Measurements from ENCODE around the gene PAMR1. TPM values are rescaled to one million over a fixed set of nuclear protein-coding genes. Genes with fewer than 3 reads are reported as not detected.

Gene PAMR1
- total RNA-seq, 2 donors from 2014 or later: not detected

DNA sequence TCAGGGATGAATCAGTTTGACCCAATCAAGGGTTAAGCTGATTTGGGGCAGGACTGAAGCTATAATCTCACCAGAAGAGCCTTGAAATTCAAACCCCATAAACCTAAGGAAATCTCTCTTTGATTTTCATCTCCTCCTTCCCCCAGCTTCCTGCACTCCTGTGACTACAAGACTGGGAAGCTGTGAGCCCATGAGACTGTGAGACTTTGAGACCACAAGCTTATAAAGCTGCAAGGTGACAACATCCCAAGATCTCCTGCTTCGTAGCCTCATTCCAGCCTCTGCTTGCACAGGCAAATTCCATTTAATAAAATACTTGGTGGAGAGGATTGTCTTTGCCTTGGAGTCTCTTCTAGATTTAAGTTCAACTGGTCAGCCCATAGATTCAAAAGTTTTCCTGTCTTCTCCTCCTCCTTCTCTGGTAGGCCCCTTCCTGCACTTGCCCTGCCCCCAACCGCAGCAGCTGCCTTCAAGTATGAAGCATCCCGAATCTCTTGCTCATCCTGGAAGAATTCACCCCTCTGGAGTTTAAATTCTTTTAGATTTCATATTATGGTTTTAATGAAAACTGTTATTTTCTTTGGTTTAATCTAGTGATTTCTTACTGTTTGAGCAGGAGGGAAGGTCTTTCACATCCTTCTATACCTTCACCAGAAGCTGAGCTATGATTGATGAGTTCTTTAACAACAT lies 42.1 kb downstream of the PAMR1 start:
- Mint-ChIP-seq H3K27me3 (peaks cover 35% of the 10 kb centered on the region), H3K4me1 (no peaks in the 10 kb centered on the region), H3K4me3 (no peak overlapping the region), H3K27ac (no peak overlapping the region), H3K36me3 (ENCODE audit: low read depth) (peaks cover 2% of the 10 kb centered on the region)
- DNase-seq (no peak), ATAC-seq (no peak)
- H3K9me3 ChIP-seq (ENCODE audit: control insufficient read depth, low read length, poor library complexity, severe bottlenecking): no peaks in the 10 kb centered on the region

DNA sequence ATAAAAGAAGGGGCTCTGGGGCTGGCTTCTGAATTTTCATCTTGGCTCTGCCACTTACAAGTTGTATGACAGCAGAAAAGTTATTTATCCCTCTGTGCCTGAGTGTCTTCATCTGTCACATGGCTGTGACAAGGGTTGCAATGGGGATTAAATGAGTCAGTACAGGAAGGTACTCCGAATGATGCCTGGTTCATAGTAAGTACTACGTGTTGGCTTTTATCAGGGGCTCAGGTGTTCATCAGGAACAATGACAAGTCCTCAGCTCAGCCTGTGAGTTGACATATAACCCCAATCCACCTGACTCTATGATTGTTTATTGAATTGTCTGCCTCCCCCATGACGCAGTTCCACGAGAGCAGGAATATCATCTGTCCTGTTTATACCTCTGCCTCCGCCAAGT lies 45.7 kb downstream of the PAMR1 start:
- no peak for ATAC-seq
- Mint-ChIP-seq H3K36me3 (ENCODE audit: low read depth) (peaks cover 2% of the 10 kb centered on the region), H3K4me1 (no peaks in the 10 kb centered on the region), H3K27ac (no peak overlapping the region), H3K27me3 (peaks cover 25% of the 10 kb centered on the region), H3K4me3 (no peak overlapping the region)
- no peak for DNase-seq
- H3K9me3 ChIP-seq (ENCODE audit: control insufficient read depth, low read length, poor library complexity, severe bottlenecking): no peaks in the 10 kb centered on the region

DNA sequence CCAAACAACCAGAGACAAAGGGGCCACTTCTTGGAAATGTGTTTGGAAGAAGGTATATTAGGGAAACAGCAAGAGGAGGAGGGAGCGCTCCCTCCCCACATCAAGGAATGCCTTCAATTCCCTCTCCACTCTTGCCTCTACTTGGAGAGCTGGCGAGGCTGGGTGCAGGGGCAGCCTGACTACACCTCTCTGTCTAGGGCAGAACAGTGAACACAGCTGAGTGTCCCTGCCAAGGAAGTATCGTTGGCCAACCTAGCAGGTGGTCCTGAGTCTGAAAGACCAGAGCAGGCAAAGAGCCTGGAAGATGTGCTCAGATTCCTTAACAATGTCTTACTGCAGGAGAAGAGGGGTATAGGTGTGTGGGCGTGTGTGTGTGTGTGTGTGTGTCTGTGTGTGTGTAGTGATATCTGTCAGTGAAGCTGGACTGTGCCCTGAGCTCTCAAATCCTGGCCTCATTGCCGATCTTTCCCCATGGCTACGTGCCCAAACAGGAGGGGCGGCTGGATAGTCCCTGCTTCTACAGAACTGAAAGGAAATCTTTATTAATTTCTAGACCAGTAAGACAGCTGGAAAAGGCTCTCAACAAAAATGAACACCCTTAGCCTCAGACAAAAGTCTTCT lies 46.8 kb downstream of the PAMR1 start:
- DNase-seq: no peak
- no peaks in the 10 kb centered on the region for H3K4me1 Mint-ChIP-seq
- H3K36me3 Mint-ChIP-seq (ENCODE audit: low read depth): no peaks in the 10 kb centered on the region
- peaks cover 14% of the 10 kb centered on the region for H3K27me3 Mint-ChIP-seq
- no peak for ATAC-seq
- H3K27ac Mint-ChIP-seq: no peak overlapping the region
- no peaks in the 10 kb centered on the region for H3K9me3 ChIP-seq (ENCODE audit: control insufficient read depth, low read length, poor library complexity, severe bottlenecking)
- H3K4me3 Mint-ChIP-seq: no peak overlapping the region

DNA sequence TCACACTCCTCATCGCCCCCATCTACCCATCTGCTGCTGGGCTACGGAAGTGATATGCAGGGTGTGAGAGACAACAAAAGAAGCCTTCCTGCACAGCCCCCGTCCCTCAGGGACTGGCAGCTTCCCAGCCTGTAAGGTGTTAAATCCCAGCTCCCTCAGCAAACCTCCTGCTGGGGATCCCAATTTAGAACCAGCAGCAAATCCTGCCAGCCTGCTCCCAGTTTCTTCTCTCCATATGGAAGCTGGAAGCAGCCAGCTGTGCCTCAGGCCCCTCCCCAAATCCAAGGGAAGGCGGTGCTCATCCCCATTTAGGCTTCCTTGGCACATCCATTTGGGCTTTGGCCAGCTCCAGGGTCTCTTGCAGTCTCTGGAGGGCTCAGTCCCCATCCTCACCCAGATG lies 47.5 kb downstream of the PAMR1 start:
- ATAC-seq: no peak
- no peak for DNase-seq

DNA sequence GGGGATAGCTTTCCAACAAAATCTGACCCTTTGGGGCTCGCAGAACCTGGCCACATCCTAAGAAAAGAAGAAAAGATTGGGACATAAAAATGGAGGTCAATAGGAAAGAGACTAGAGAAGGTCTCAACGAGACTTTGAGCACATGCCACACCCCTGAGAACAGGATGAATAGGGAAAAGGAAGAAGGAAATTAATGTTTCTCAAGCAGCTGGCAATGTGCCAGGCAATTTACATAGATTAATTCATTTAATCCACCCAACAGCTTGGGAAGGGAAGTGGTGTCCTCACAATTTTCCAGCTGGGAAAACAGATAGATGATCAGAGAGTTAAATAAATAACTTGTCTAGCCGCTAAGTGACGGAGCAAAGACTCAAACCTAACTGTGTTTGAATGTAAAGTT lies 50.7 kb downstream of the PAMR1 start:
- no peaks in the 10 kb centered on the region for H3K4me1 Mint-ChIP-seq
- peaks cover 46% of the 10 kb centered on the region for H3K27me3 Mint-ChIP-seq
- no peak overlapping the region for H3K27ac Mint-ChIP-seq
- ATAC-seq (no peak), DNase-seq (no peak)
- peaks cover 3% of the 10 kb centered on the region for H3K36me3 Mint-ChIP-seq (ENCODE audit: low read depth)
- H3K9me3 ChIP-seq (ENCODE audit: control insufficient read depth, low read length, poor library complexity, severe bottlenecking): no peaks in the 10 kb centered on the region
- H3K4me3 Mint-ChIP-seq: no peak overlapping the region

More for the DNA sequence above, 47.5 kb downstream of the PAMR1 start:
- no peak overlapping the region for H3K27ac Mint-ChIP-seq
- H3K27me3 Mint-ChIP-seq: peaks cover 20% of the 10 kb centered on the region
- H3K4me1 Mint-ChIP-seq: no peaks in the 10 kb centered on the region
- H3K36me3 Mint-ChIP-seq (ENCODE audit: low read depth): no peaks in the 10 kb centered on the region
- no peak overlapping the region for H3K4me3 Mint-ChIP-seq
- no peaks in the 10 kb centered on the region for H3K9me3 ChIP-seq (ENCODE audit: control insufficient read depth, low read length, poor library complexity, severe bottlenecking)

DNA sequence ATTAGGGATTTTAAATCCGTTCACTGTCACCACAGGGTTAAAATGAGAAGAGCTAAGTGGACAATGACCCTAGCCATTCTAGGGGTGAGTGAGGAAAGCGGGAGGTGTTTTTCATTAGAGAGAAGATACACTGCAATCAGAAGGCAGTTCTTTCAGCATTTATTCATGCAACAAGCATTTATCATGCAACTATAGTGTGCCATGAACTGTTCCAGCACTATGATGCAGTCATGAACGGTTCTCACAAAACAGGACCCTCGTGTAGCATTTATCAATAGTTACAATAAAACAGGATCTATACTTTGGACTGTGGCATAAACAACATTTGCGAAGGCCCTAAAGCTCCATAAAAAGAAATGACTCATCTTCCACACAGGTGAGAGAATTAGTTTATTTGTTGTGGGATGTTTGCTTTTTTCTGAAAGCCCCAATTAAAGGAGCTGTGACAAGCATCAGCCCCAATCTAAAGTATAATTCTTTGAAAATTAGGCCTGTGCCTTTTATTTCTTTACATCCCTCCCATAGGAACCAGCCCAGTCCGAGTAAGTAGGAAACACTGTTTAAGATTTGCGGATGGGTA lies 51.5 kb downstream of the PAMR1 start:
- peaks cover 51% of the 10 kb centered on the region for H3K27me3 Mint-ChIP-seq
- H3K36me3 Mint-ChIP-seq (ENCODE audit: low read depth): peaks cover 3% of the 10 kb centered on the region
- no peak overlapping the region for H3K27ac Mint-ChIP-seq
- no peak for DNase-seq
- ATAC-seq: no peak
- H3K9me3 ChIP-seq (ENCODE audit: control insufficient read depth, low read length, poor library complexity, severe bottlenecking): no peaks in the 10 kb centered on the region
- H3K4me3 Mint-ChIP-seq: no peak overlapping the region
- H3K4me1 Mint-ChIP-seq: peaks cover 2% of the 10 kb centered on the region

DNA sequence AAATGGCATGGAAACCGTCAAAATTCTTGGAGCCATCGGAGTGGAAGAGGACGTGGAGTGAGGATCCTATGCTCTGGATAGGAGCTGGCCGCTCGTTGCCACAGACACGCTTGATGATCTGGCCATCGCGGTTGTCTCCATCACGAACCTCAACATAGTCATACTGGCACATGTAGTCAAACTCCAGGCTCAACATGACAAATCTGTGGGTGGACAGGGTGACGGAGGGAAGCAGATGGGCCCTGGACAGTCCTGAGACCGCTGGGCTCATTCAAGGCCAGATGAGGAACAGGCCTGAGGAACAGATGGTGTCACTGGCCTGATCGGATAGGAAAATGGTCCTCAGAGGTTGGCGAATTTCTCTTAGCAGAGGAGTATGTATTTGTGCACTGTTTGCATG lies 54.8 kb downstream of the PAMR1 start:
- Mint-ChIP-seq H3K36me3 (ENCODE audit: low read depth) (peaks cover 3% of the 10 kb centered on the region), H3K27me3 (peaks cover 68% of the 10 kb centered on the region), H3K27ac (no peak overlapping the region)

DNA sequence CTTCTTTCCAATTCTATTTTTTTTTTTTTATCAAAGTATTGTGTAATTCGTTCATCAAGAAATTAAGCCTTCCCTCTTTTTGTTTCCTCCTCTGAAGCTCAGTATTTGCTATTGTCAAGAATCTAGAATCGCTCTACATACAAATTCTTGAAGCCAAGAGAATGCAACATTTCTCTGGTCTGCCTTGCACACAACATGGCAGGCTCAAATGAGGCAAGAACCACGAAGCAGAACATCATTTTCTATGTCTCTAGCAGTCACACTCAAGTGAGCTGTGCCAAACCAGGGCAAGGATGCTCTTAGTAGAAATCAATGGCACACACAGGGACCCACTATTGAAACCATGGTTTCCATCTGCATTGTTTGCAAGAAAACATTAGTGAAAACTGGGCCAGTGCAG lies 59.4 kb downstream of the PAMR1 start:
- H3K4me1 Mint-ChIP-seq: peaks cover 3% of the 10 kb centered on the region
- H3K36me3 Mint-ChIP-seq (ENCODE audit: low read depth): peaks cover under 1% of the 10 kb centered on the region
- peaks cover 89% of the 10 kb centered on the region for H3K27me3 Mint-ChIP-seq
- H3K9me3 ChIP-seq (ENCODE audit: control insufficient read depth, low read length, poor library complexity, severe bottlenecking): no peaks in the 10 kb centered on the region
- ATAC-seq: no peak
- no peak overlapping the region for H3K4me3 Mint-ChIP-seq
- H3K27ac Mint-ChIP-seq: no peak overlapping the region
- DNase-seq: no peak

More for the DNA sequence above, 54.8 kb downstream of the PAMR1 start:
- no peaks in the 10 kb centered on the region for H3K9me3 ChIP-seq (ENCODE audit: control insufficient read depth, low read length, poor library complexity, severe bottlenecking)
- no peak overlapping the region for H3K4me3 Mint-ChIP-seq
- ATAC-seq (no peak), DNase-seq (no peak)
- H3K4me1 Mint-ChIP-seq: peaks cover 3% of the 10 kb centered on the region

DNA sequence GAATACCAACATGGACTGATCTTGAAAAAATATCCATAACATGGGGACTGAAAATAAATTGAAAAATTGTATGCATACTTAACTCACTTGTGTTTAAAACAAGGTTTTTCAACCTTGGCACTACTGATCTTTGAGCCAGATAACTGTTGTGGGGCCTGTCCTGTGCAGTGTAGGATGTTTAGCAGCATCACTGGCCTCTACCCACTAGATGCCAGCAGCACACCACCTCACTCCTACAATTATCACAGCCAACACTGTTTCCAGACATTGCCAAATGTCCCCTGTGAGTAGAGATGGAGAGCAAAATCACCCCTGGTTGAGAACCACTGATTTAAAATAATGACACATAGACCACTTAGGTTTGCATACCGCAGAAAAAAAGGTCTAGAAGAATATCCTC lies 61.1 kb downstream of the PAMR1 start:
- no peak overlapping the region for H3K27ac Mint-ChIP-seq
- no peaks in the 10 kb centered on the region for H3K9me3 ChIP-seq (ENCODE audit: control insufficient read depth, low read length, poor library complexity, severe bottlenecking)
- H3K36me3 Mint-ChIP-seq (ENCODE audit: low read depth): no peaks in the 10 kb centered on the region
- H3K27me3 Mint-ChIP-seq: peaks cover 88% of the 10 kb centered on the region
- ATAC-seq (no peak), DNase-seq (no peak)
- no peak overlapping the region for H3K4me3 Mint-ChIP-seq
- peaks cover 3% of the 10 kb centered on the region for H3K4me1 Mint-ChIP-seq

DNA sequence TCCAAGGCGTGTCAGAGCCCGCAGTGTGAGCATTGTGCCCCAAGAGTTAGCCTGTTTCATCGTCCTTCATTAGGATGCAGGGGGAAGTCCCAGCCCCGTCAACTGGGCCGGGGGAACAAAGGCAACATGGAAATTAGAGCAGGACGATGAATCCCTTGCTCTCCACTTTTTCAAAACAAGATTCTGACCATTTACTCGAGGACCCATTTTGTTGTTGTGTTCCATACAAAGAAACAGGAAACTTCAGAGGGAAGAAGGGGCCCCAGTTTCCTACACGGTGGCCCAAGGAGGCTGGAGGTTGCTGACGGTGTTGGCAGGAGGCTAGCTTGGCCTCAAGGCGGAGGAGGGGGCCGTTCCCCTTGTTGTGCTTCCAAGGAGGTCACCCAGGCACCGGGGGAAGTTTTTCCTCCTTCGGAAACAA lies 62.1 kb downstream of the PAMR1 start:
- Mint-ChIP-seq H3K27me3 (peaks cover 86% of the 10 kb centered on the region), H3K27ac (no peak overlapping the region), H3K4me1 (no peaks in the 10 kb centered on the region), H3K36me3 (ENCODE audit: low read depth) (no peaks in the 10 kb centered on the region), H3K4me3 (no peak overlapping the region)
- DNase-seq (no peak), ATAC-seq (no peak)
- H3K9me3 ChIP-seq (ENCODE audit: control insufficient read depth, low read length, poor library complexity, severe bottlenecking): no peaks in the 10 kb centered on the region

DNA sequence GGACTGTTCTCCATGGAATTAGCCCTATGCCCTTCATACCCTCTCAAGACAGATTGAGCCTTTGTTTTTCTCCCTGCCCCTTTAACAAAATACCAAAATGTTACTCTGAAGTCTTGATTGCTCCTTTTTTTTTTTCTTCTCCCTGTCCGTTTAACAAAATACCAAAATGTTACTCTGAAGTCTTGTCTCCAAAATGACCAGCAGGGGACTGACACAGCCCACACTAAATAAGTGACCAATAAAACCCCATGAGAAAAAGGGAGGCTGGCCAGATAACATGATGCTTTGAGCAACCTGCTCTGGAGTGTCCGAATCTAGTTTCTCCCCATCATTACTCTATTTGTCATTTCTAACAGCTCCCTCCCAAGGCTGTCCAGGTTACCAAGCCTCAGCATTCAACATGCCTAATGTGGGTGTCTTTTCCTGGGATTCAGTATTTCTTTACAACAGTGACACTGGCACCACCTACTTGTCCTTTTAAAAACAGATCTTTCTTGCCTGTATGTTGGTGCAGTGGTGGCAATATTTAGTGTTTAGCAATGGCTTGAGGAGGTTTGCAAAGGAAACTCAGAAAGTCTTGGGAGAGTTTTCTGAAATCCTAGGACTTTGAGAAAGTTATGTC lies 63.4 kb downstream of the PAMR1 start:
- Mint-ChIP-seq H3K4me3 (no peak overlapping the region), H3K36me3 (ENCODE audit: low read depth) (no peaks in the 10 kb centered on the region), H3K27ac (no peak overlapping the region), H3K4me1 (no peaks in the 10 kb centered on the region), H3K27me3 (peaks cover 74% of the 10 kb centered on the region)
- DNase-seq (no peak), ATAC-seq (no peak)
- no peaks in the 10 kb centered on the region for H3K9me3 ChIP-seq (ENCODE audit: control insufficient read depth, low read length, poor library complexity, severe bottlenecking)

DNA sequence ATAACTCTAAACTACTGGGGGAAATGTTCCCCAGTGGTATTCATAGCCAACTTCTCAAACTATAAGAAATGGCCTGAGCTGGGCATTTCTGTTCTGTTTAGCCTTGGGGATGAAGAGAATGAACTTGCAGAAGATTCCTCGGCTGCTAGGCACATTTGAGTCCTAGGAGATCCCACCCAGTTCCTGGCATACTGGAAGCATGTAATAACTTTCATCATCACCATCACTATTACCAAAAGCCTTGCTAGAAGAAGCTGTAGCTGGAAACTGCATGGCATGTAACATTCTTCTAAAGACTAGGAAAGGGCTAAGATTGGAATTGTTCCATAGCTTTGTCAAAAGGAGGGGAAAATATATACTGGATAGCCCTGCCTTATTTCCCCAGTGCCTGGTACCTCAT lies 65.9 kb downstream of the PAMR1 start:
- DNase-seq: no peak
- H3K27me3 Mint-ChIP-seq: peaks cover 70% of the 10 kb centered on the region
- no peaks in the 10 kb centered on the region for H3K36me3 Mint-ChIP-seq (ENCODE audit: low read depth)
- no peak overlapping the region for H3K27ac Mint-ChIP-seq
- no peaks in the 10 kb centered on the region for H3K9me3 ChIP-seq (ENCODE audit: control insufficient read depth, low read length, poor library complexity, severe bottlenecking)
- no peaks in the 10 kb centered on the region for H3K4me1 Mint-ChIP-seq
- no peak for ATAC-seq
- H3K4me3 Mint-ChIP-seq: no peak overlapping the region

DNA sequence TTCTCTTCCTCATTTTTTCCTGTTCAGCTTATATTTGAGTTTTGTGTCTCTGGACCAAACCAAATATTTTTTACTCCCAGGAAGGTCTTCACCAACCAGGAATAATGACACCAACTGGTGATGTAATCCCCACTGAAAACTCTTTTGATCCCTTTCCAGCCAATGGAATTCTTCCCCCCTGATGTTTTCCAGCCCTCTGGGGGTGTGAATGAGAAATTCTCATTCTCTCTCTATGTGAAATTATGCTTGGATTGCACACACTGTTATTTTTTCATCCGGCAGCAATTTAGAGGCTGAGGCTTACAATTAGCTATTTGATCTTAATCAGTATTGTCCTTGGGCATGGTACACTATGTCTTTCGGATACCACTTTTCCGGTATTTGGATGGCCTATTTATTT lies 66.6 kb downstream of the PAMR1 start:
- no peaks in the 10 kb centered on the region for H3K4me1 Mint-ChIP-seq
- H3K36me3 Mint-ChIP-seq (ENCODE audit: low read depth): no peaks in the 10 kb centered on the region
- DNase-seq (no peak), ATAC-seq (no peak)
- no peaks in the 10 kb centered on the region for H3K9me3 ChIP-seq (ENCODE audit: control insufficient read depth, low read length, poor library complexity, severe bottlenecking)
- H3K4me3 Mint-ChIP-seq: no peak overlapping the region
- no peak overlapping the region for H3K27ac Mint-ChIP-seq
- H3K27me3 Mint-ChIP-seq: peaks cover 68% of the 10 kb centered on the region
